ENCODE measurements around the gene KRT37.

KRT37 gene

DNA sequence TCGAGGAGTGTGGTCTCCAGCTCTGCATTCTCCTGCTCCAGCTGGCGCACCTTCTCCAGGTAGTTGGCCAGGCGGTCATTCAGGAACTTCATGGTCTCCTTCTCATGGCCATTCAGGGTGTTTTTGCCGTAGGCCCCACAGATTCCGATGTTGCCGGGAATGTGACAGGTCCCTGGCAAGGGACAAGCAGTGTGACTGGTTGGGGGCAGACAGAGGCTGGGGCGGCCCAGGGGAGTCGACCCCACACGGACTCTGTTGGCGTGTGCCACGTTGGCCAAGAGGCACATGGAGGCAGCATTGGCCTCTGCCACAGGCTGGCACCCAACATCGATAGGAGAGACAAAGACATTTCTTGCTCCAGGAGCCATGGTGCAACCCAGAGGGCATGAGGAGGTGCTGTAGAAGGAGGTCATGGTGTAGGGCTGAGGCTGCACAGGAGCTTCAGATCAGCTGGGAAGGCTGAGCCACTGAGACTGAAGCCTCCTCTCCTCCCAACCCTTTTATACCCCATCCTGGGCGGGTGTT is at the start of gene KRT37:
Gene KRT37 (minus strand): TSS at position 475 of the 525 bp plus-strand sequence. CDS start 62 bp downstream, at position 413.
- H3K4me3 ChIP-seq (ENCODE audit: low read depth, low read length) = no peak within 1 kb of the TSS
- TF ChIP-seq, protein P1, sequence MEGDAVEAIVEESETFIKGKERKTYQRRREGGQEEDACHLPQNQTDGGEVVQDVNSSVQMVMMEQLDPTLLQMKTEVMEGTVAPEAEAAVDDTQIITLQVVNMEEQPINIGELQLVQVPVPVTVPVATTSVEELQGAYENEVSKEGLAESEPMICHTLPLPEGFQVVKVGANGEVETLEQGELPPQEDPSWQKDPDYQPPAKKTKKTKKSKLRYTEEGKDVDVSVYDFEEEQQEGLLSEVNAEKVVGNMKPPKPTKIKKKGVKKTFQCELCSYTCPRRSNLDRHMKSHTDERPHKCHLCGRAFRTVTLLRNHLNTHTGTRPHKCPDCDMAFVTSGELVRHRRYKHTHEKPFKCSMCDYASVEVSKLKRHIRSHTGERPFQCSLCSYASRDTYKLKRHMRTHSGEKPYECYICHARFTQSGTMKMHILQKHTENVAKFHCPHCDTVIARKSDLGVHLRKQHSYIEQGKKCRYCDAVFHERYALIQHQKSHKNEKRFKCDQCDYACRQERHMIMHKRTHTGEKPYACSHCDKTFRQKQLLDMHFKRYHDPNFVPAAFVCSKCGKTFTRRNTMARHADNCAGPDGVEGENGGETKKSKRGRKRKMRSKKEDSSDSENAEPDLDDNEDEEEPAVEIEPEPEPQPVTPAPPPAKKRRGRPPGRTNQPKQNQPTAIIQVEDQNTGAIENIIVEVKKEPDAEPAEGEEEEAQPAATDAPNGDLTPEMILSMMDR (IDR thresholded peaks at IDR 0.05; ENCODE audit: low read depth, low read length) = no peak

DNA sequence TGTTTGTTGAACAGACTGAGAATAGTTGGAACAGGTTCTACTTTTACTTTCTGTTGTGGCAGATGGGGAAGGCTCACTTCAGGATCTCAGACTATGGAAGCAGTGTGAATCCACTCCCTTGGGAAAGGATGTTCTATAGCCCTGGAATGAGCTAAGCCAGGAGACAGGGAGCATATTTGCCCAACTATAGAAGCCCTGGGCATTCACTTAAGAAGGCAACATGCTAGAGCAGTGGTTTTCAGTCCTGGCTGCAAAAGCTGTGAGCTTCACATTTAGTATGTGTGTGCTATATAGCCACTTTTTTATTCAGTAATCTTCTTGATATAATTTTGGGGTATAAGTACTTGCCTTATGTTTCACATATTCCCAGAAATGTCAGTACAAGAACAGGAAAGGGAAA is 44.0 kb upstream of the KRT37 start:
- TF ChIP-seq, protein P1 (IDR thresholded peaks at IDR 0.05; ENCODE audit: low read depth, low read length) = no peak
- H3K4me3 ChIP-seq (ENCODE audit: low read depth, low read length) = no peak overlapping the region

DNA sequence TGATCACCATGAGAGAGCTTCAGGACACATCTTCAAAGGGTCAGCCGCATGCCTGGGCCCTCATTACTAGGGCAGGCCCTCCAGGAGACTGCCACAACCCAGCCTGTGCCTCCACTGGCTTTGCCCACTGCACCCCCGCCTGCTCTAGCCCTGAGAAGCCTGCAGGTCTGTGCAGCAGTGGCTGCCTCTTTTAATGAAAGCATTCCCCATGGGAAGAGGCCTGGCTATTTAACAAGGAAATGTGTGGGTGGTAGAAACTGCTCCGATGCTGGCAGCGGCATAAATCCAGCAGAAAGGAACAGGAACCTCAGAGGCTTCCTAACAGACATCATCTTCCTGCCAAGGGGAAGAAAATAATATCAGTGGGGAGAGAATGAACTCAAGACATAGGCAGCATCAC is 43.2 kb upstream of the KRT37 start:
- no peak overlapping the region for H3K4me3 ChIP-seq (ENCODE audit: low read depth, low read length)
- TF ChIP-seq, protein P1 (IDR thresholded peaks at IDR 0.05; ENCODE audit: low read depth, low read length) = no peak

DNA sequence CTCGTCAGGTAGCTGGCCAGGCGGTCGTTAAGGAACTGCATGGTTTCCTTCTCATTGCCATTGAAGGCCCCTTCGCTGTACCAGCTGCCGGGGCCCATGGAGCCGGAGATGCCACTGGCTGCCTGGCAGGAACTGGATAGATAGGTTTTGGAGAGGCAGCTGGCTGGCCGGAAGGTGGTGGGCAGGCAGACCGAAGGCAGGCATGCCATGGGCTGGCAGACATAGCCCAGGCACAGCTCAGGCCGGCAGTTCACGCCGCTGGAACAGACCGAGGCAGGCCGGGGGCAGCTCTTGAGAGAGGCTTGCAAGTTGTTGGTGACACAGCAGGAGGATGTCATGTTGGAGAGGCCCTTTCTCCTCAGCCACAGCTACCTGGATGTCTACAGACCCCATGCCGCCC is 42.6 kb upstream of the KRT37 start, which contains the start of gene KRT32:
Gene KRT32 (minus strand): TSS at position 399 of the 400 bp plus-strand sequence. CDS start 61 bp downstream, at position 338.
- TF ChIP-seq, protein P1 (IDR thresholded peaks at IDR 0.05; ENCODE audit: low read depth, low read length) = no peak
- no peak within 1 kb of the TSS for H3K4me3 ChIP-seq (ENCODE audit: low read depth, low read length)

GRCh38 chr17:41464682-41465081 is 40.3 kb upstream of the KRT37 start:
- no peak overlapping the region for H3K4me3 ChIP-seq (ENCODE audit: low read depth, low read length)
- TF ChIP-seq, protein P1 (IDR thresholded peaks at IDR 0.05; ENCODE audit: low read depth, low read length) = no peak

DNA sequence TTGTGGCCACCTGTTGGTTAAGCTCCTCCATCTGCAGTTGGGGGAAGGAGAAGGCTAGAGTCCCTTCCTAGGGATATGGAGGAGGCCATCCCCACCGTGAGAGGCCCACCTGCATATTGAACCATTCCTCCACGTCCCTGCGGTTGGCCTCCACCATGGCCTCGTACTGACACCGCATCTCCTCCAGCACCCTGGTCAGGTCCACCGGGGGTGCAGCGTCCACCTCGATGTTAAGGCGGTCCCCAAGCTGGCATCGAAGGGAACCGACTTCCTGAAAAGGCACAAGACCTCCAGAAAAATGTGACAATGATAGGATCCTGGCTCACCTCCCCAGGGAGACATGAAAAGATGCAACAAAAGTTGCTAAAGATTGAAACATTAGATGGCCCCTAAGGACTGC is 39.8 kb upstream of the KRT37 start:
- no peak overlapping the region for H3K4me3 ChIP-seq (ENCODE audit: low read depth, low read length)
- TF ChIP-seq, protein P1 (IDR thresholded peaks at IDR 0.05; ENCODE audit: low read depth, low read length) = no peak

- no peak overlapping the region for H3K4me3 ChIP-seq (ENCODE audit: low read depth, low read length)
- TF ChIP-seq, protein P1 (IDR thresholded peaks at IDR 0.05; ENCODE audit: low read depth, low read length) = no peak
These were observed 39.4 kb upstream of the KRT37 start for GRCh38 chr17:41463746-41464145.
